ENCODE measurements around the gene POLR3K. TPM values are rescaled to one million over a fixed set of nuclear protein-coding genes. Genes with fewer than 3 reads are reported as not detected.
A peak's percentile ranks its signal among the peaks of the same experiment; 100 is the strongest.
"Not testable (repeated sequence)": the region's sequence is repeated elsewhere in the genome, so short reads cannot be mapped to it uniquely, and the experiment has no call there.

POLR3K gene
- total and polyA plus RNA-seq, 2 donors (not counting 1 experiment from before 2014, with no cell fraction given): 3.3 to 12.9 TPM

- Histone ChIP-seq H2AFZ (ENCODE audit: low read length) (no peak overlapping the region), H3K27ac (ENCODE audit: insufficient read depth, low read length) (peak overlapping the region; percentile 44), H3K4me1 (ENCODE audit: control insufficient read depth, extremely low read depth, insufficient read depth, low read length) (peaks cover 2% of the 10 kb centered on the region), H3K27me3 (ENCODE audit: control insufficient read depth, insufficient read depth, low read length) (no peaks in the 10 kb centered on the region), H3K4me3 (replicated peaks in 1 of 4; ENCODE audit: control extremely low read depth in 1 of 4, insufficient read depth in 1 of 4, low read depth in 3 of 4, low read length in 4 of 4) (peak overlapping the region; percentile 60 to 91 (median 82)), H3K4me2 (ENCODE audit: extremely low read depth, insufficient read depth, low read length) (peak overlapping the region; percentile 86), H3K36me3 (ENCODE audit: control insufficient read depth, insufficient read depth, low read length) (peaks cover 30% of the 10 kb centered on the region), H3K9ac (ENCODE audit: insufficient read depth, low read length) (peak overlapping the region; percentile 52), H3K9me3 (ENCODE audit: control insufficient read depth, insufficient read depth, low read depth, low read length) (no peaks in the 10 kb centered on the region), H4K20me1 (ENCODE audit: control insufficient read depth, extremely low read depth, insufficient read depth, low read length) (no peaks in the 10 kb centered on the region), H3K79me2 (ENCODE audit: control insufficient read depth, insufficient read depth, low read length) (peaks cover 11% of the 10 kb centered on the region)
- TF ChIP-seq CTCF (conservative IDR thresholded peaks at IDR 0.05 in 1 of 2, IDR thresholded peaks at IDR 0.05 in 1 of 2; ENCODE audit: low read depth in 1 of 2, low read length in 2 of 2) (no peak), EZH2 (IDR thresholded peaks at IDR 0.05; ENCODE audit: low read length, missing control alignments) (no peak)
- no peak for DNase-seq (ENCODE audit: low read depth in 2 of 2)
Measured at GRCh38 chr16:54237-54581, 801 bp upstream of the POLR3K start.

GRCh38 chr16:50769-51591 is 2.4 kb downstream of the POLR3K start:
- H3K9ac ChIP-seq (ENCODE audit: insufficient read depth, low read length): no peak overlapping the region
- no peak for TF ChIP-seq CTCF (conservative IDR thresholded peaks at IDR 0.05 in 1 of 2, IDR thresholded peaks at IDR 0.05 in 1 of 2; ENCODE audit: low read depth in 1 of 2, low read length in 2 of 2)
- TF ChIP-seq EZH2 (IDR thresholded peaks at IDR 0.05; ENCODE audit: low read length, missing control alignments): no peak

GRCh38 chr16:47234-47633 is 6.2 kb downstream of the POLR3K start:
- Histone ChIP-seq H3K36me3 (ENCODE audit: control insufficient read depth, insufficient read depth, low read length) (peaks cover 4% of the 10 kb centered on the region), H2AFZ (ENCODE audit: low read length) (no peak overlapping the region), H3K4me3 (replicated peaks in 1 of 4; ENCODE audit: control extremely low read depth in 1 of 4, insufficient read depth in 1 of 4, low read depth in 3 of 4, low read length in 4 of 4) (no peak overlapping the region), H3K9ac (ENCODE audit: insufficient read depth, low read length) (no peak overlapping the region), H3K4me2 (ENCODE audit: extremely low read depth, insufficient read depth, low read length) (no peak overlapping the region), H4K20me1 (ENCODE audit: control insufficient read depth, extremely low read depth, insufficient read depth, low read length) (no peaks in the 10 kb centered on the region), H3K9me3 (ENCODE audit: control insufficient read depth, insufficient read depth, low read depth, low read length) (no peaks in the 10 kb centered on the region), H3K79me2 (ENCODE audit: control insufficient read depth, insufficient read depth, low read length) (peaks cover 5% of the 10 kb centered on the region), H3K4me1 (ENCODE audit: control insufficient read depth, extremely low read depth, insufficient read depth, low read length) (no peaks in the 10 kb centered on the region), H3K27me3 (ENCODE audit: control insufficient read depth, insufficient read depth, low read length) (no peaks in the 10 kb centered on the region), H3K27ac (ENCODE audit: insufficient read depth, low read length) (no peak overlapping the region)
- TF ChIP-seq CTCF (conservative IDR thresholded peaks at IDR 0.05 in 1 of 2, IDR thresholded peaks at IDR 0.05 in 1 of 2; ENCODE audit: low read depth in 1 of 2, low read length in 2 of 2) (no peak), EZH2 (IDR thresholded peaks at IDR 0.05; ENCODE audit: low read length, missing control alignments) (no peak)
- DNase-seq (ENCODE audit: low read depth in 2 of 2): no peak

More at GRCh38 chr16:50769-51591, 2.4 kb downstream of the POLR3K start:
- no peak overlapping the region for H3K4me2 ChIP-seq (ENCODE audit: extremely low read depth, insufficient read depth, low read length)
- H3K36me3 ChIP-seq (ENCODE audit: control insufficient read depth, insufficient read depth, low read length): peaks cover 6% of the 10 kb centered on the region
- no peak overlapping the region for H2AFZ ChIP-seq (ENCODE audit: low read length)
- H4K20me1 ChIP-seq (ENCODE audit: control insufficient read depth, extremely low read depth, insufficient read depth, low read length): no peaks in the 10 kb centered on the region
- H3K4me3 ChIP-seq (replicated peaks in 1 of 4; ENCODE audit: control extremely low read depth in 1 of 4, insufficient read depth in 1 of 4, low read depth in 3 of 4, low read length in 4 of 4): no peak overlapping the region
- no peaks in the 10 kb centered on the region for H3K9me3 ChIP-seq (ENCODE audit: control insufficient read depth, insufficient read depth, low read depth, low read length)
- H3K4me1 ChIP-seq (ENCODE audit: control insufficient read depth, extremely low read depth, insufficient read depth, low read length): no peaks in the 10 kb centered on the region
- H3K27ac ChIP-seq (ENCODE audit: insufficient read depth, low read length): no peak overlapping the region
- no peaks in the 10 kb centered on the region for H3K27me3 ChIP-seq (ENCODE audit: control insufficient read depth, insufficient read depth, low read length)
- DNase-seq (ENCODE audit: low read depth in 2 of 2): no peak
- peaks cover 11% of the 10 kb centered on the region for H3K79me2 ChIP-seq (ENCODE audit: control insufficient read depth, insufficient read depth, low read length)

- H3K27ac ChIP-seq (ENCODE audit: insufficient read depth, low read length); H3K4me1 ChIP-seq (ENCODE audit: control insufficient read depth, extremely low read depth, insufficient read depth, low read length); H2AFZ ChIP-seq (ENCODE audit: low read length); H3K9me3 ChIP-seq (ENCODE audit: control insufficient read depth, insufficient read depth, low read depth, low read length); H3K9ac ChIP-seq (ENCODE audit: insufficient read depth, low read length); H3K36me3 ChIP-seq (ENCODE audit: control insufficient read depth, insufficient read depth, low read length); DNase-seq (ENCODE audit: low read depth in 2 of 2); H3K27me3 ChIP-seq (ENCODE audit: control insufficient read depth, insufficient read depth, low read length); H4K20me1 ChIP-seq (ENCODE audit: control insufficient read depth, extremely low read depth, insufficient read depth, low read length); H3K79me2 ChIP-seq (ENCODE audit: control insufficient read depth, insufficient read depth, low read length); H3K4me3 ChIP-seq (replicated peaks in 1 of 4; ENCODE audit: control extremely low read depth in 1 of 4, insufficient read depth in 1 of 4, low read depth in 3 of 4, low read length in 4 of 4); H3K4me2 ChIP-seq (ENCODE audit: extremely low read depth, insufficient read depth, low read length): not testable (repeated sequence)
Measured at GRCh38 chr16:46510-46909, 6.9 kb downstream of the POLR3K start.

Data from fibroblast of lung (primary cell).